Posterior vena cava (tissue), 2 donors: Measurements from ENCODE around the gene LCE3A. TPM values are rescaled to one million over a fixed set of nuclear protein-coding genes. Genes with fewer than 3 reads are reported as not detected.
"Not testable (repeated sequence)": the region's sequence is repeated elsewhere in the genome, so short reads cannot be mapped to it uniquely, and the experiment has no call there.

Experiments used
- DNase-seq: peaks from one replicate; pipeline ENCODE4 v3.0.0-alpha.2; 2020; ENCODE audit warnings: low spot score
- intact Hi-C, 2 donors: fragments of 100-400 bp; cut with DNase I; formaldehyde crosslinking; loops; one replicate each; pipeline versions ENCODE4 v1.14.1 to v1.14.2; 2022 to 2023
- long read RNA-seq, 2 donors: library from polyadenylated mRNA; unstranded; transcript quantifications; one replicate each; pipeline ENCODE4 v2.0.0, GENCODE V29; 2020 to 2021
- total RNA-seq, 2 donors: library from RNA; stranded (reverse); fragmentation: NEBNext Ultra II Directional; extraction: Animal tissue kit (Norgen Biotek cat#: 25700); gene quantifications; one replicate each; pipeline ENCODE4 v1.2.1, GENCODE V29; 2021
- donor health status: DM: yes; HTN: yes; CAD: no.
- donor health status: DM: yes; HTN: yes; CAD: no.

The LCE3A gene
- total RNA-seq, result not detected
- long read RNA-seq, donor 1, result 0 reads
- long read RNA-seq, donor 2, result 0 reads

- intact Hi-C loops, result no loop called here
- DNase-seq, result no peak
These were observed at the start of gene LCE3A for GRCh38 chr1:152622803-152623202. Gene LCE3A, minus strand, starts transcription at chr1:152623103. Its CDS starts 0 bp downstream, at chr1:152623103.

DNA sequence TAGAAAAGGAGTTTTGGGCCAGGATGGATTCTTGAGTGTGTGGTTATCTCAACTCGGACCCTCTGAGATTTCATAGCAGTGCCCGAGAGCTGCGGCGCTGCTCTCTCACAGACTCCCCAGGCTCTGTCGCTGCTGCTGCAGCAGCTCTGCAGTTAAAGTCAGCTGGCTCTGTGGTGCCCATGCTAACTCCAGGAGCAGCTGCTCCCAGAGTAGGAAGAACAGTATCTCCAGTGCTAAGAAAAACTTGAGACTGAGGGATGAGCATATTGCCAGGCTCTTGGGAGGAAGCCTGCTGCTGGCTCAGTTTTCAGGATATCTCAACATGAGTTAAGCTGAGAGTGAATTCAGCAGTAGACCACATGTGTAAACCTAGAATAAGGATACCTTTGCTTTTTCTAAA, 44.7 kb upstream of the LCE3A start:
- intact Hi-C loops, result no loop called here
- DNase-seq, result no peak

- DNase-seq, intact Hi-C loops: not testable (repeated sequence)
These were observed 43.3 kb upstream of the LCE3A start for GRCh38 chr1:152666171-152666570.

GRCh38 chr1:152663098-152663497, 40.2 kb upstream of the LCE3A start, which contains the start of gene LCE2D:
Gene LCE2D, plus strand, starts transcription at chr1:152663380. Its CDS starts 726 bp downstream, at chr1:152664106.
- no peak for DNase-seq
- intact Hi-C loops, result no loop called here

GRCh38 chr1:152658649-152659048, 35.7 kb upstream of the LCE3A start:
- intact Hi-C loops, result no loop called here
- no peak for DNase-seq

DNA sequence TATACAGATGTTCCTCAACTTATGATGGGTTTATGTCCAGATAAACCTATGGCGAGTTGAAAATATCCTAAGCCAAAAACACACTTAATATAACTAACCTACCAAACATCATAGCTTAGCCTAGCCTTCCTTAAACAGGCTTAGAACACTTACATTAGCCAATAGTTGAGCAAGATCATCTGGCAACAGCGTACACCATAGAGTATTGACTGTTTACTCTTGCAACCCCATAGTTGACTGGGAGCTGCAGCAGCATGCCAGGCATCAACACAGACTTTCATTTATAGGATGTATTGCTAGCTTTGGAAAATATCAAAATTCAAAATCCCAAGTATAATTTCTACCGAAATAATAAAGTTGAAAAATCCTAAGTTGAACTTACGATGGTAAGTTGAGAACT, 34.8 kb upstream of the LCE3A start:
- DNase-seq, result no peak
- intact Hi-C loops, result no loop called here

DNA sequence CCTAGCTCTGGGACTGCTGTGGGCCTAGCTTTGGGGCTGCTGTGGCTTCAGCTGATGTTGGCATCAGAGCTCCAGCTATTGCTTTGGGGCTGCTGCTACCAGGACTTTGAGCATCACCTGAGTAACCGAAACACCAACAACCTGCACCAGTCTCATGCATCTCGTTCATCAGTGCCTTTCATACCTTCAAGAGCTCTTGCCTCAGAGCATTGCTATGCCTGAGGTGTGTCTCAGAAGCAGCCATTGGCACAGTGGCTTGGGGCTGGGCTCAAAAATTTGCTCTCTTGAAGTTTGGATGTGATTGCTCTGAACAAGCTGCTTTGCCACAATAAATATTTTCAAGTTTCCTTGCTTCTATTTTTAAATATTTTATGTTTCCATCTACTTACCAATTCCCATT, 33.6 kb upstream of the LCE3A start:
- intact Hi-C loops, result no loop called here
- DNase-seq, result no peak

DNA sequence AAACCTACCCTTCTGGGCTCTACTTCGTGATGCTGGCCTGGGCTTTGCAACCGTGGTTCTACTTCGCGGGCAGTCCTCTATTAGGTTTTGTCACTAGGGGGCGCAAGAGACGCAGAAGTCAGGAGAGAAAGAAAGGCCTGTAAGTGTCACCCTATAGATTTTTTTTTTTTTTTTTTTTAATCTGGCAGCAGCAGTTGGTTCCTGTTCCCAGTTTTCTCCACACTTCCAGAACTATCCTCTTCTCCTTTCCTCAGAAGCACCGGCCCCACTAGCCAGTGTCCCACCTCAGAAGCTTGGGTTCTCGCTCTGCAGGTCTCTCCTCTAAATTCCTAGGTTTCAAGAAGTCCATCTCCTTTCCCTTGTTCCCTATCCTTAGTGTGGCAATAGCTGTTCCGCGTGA, 31.2 kb upstream of the LCE3A start:
- intact Hi-C loops, result no loop called here
- no peak for DNase-seq

GRCh38 chr1:152646656-152647055, 23.8 kb upstream of the LCE3A start:
- DNase-seq, result no peak
- intact Hi-C loops, result no loop called here

DNA sequence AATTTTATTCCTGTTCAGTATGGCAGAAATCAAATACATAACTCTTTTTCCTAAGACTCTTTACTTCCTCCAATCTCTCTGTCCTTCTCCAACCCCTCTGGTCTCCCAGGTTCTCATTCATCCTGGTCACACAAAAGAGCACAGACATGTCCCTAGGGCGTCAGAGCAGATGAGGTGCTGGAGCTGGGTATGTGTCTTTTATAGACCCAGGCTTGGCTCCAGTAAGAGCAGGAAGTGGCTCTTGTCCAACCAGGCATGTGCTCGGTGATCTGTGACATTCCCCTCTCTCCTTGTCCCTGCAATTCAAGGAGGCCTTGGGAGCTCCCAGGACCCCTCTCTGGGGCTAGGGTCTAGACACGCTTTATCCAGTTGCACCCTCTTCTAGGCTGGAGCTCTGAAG, 22.2 kb upstream of the LCE3A start:
- DNase-seq, result no peak
- intact Hi-C loops, result no loop called here

GRCh38 chr1:152643945-152644344, 21.0 kb upstream of the LCE3A start:
- intact Hi-C loops, result no loop called here
- DNase-seq, result no peak

GRCh38 chr1:152640351-152640750, 17.4 kb upstream of the LCE3A start:
- intact Hi-C loops, result no loop called here
- DNase-seq, result no peak

DNA sequence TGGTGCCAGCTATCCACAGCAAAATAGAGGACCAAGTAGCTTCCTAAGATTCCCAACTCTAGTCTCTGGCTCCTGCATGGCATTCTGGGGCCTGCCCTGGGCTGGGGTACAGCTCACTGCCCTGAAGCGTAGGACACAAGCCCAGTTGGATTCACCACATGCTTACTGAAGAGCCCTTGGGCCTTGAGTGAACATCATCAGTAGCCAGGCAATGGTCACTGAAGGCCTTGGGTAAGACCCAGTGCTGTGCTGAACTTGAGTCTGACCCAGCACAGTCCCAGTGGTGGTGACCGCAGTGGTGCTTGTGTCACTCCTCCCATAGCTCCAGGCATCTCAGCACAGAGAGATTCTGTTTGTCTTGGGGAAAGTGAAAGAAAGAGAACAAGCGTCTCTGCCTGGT, 7.7 kb upstream of the LCE3A start:
- no peak for DNase-seq
- intact Hi-C loops, result no loop called here

GRCh38 chr1:152626744-152627143, 3.8 kb upstream of the LCE3A start:
- no peak for DNase-seq
- intact Hi-C loops, result no loop called here

GRCh38 chr1:152623203-152623844, 421 bp upstream of the LCE3A start:
- DNase-seq, result no peak
- intact Hi-C loops, result no loop called here

GRCh38 chr1:152621993-152622392, 910 bp downstream of the LCE3A start:
- intact Hi-C loops, result no loop called here
- DNase-seq, result no peak

DNA sequence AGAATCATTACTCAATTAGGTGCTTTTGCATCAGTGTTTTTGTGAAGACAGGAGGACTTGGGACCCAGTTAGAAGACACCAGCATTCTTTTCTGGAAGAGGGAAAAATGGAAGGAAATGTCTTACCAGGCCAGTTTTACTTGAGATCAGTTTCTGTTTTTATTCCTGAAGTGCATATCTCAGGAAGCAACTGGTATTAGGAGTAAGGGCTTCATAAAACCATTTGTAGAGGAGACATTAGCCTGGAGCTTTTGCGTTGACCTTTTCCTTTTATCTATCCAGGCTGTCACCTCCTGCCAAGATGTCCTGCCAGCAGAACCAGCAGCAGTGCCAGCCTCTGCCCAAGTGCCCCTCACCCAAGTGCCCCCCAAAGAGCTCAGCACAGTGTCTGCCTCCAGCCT, 9.4 kb downstream of the LCE3A start, which contains the start of gene LCE3B:
TSS of gene LCE3B (plus strand) at position 301 of the 400 bp plus-strand sequence. CDS start at position 301, 0 bp downstream.
- intact Hi-C loops, result no loop called here
- DNase-seq, result no peak

DNA sequence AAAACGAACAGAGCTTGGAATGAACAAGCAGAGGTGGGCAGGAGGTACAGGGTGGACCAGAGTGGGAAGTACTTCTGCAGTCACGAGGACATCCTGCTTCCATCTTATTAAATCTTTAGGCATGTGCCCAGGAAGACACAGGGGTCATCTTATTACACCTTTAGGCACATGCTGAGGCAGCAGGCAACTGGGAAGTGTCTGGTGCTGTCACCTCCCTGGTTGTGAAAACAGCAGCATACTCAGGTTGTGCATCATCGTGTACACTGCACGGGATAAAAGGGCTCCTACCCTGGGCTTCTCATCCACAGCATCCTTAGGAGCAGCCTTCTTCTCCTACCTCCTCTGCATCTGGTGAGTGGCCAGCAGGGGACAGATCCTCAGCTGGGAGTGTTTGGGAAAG, 23.0 kb downstream of the LCE3A start, which contains the start of gene LCE3C:
TSS of gene LCE3C (plus strand) at position 301 of the 400 bp plus-strand sequence. CDS start 498 bp downstream, outside the sequence.
- no peak for DNase-seq
- intact Hi-C loops, result no loop called here

DNA sequence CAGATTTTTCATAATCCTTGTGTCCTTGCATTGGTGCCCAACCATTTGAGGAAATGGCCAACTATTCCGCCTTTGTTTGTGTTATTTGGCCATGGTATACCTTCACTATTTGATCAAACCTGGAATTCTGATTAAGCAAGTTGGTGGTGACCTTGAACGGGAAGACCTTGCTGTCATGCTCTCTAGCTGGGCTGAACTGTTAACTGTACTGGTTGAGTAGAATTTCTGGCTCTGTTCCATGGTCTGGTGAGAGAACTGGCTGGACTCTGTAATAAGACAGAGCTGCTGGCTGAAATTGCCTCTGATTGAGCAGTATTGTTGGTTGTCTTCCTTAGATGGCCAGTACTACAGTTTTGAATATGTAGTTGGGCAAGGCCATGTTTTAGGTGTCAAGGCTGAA, 25.9 kb downstream of the LCE3A start:
- no peak for DNase-seq
- intact Hi-C loops, result no loop called here

DNA sequence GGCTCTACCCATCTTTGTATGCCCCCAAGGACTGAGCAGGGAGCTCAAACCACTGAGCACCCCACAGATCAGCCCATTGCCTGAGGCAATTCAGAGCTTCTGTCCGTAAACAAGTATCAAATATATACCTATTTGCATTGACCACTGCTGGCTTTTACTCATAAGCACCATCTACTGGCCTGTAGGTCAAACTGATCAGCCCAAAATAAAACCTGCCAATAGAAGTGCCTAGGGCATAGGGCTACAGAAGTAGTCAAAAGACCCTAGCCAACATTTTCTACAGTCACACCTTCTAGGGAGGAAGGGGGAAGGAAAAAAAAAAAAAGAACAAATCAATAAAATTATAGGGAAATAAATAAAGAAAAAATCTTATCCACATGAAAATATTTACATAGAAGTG, 37.3 kb downstream of the LCE3A start:
- intact Hi-C loops, result no loop called here
- no peak for DNase-seq

- DNase-seq, result no peak
- intact Hi-C loops, result no loop called here
These were observed 40.3 kb downstream of the LCE3A start for GRCh38 chr1:152582647-152583046.
